IPS DF 6.9 (cell line): Measurements from ENCODE around the gene ZNF444.
"Not testable (repeated sequence)": the region's sequence is repeated elsewhere in the genome, so short reads cannot be mapped to it uniquely, and the experiment has no call there.

Source experiments
- DNase-seq: peaks from one replicate; pipeline ENCODE4 v3.0.0-alpha.2; 2013; ENCODE audit warnings: low read depth, low spot score
- H3K27ac ChIP-seq: one replicate; pipeline ENCODE4 v1.5.1; 2013; ENCODE audit warnings: low read length, control low read depth
- H3K27me3 ChIP-seq: 2 replicates; pipeline ENCODE4 v1.6.1; 2013; ENCODE audit warnings: mild to moderate bottlenecking, low read length; ENCODE audit not compliant: control insufficient read depth, insufficient read depth
- H3K36me3 ChIP-seq: 2 replicates; pipeline ENCODE4 v1.6.1; 2013; ENCODE audit warnings: low read length; ENCODE audit not compliant: control insufficient read depth, insufficient read depth
- H3K4me1 ChIP-seq: 2 replicates; pipeline ENCODE4 v1.6.1; 2013; ENCODE audit warnings: low read length; ENCODE audit not compliant: control insufficient read depth, insufficient read depth
- H3K4me3 ChIP-seq: 2 replicates; pipeline ENCODE4 v1.5.1; 2013; ENCODE audit warnings: mild to moderate bottlenecking, low read length
- H3K9me3 ChIP-seq: 2 replicates; pipeline ENCODE4 v1.6.1; 2013; ENCODE audit warnings: low read length, inconsistent platforms; ENCODE audit not compliant: control insufficient read depth, insufficient read depth
- WGBS: extraction: QIAGEN DNeasy Blood & Tissue Kit; methylation state at CpG from one replicate; pipeline ENCODE4 v1.1.7; 2013; ENCODE audit warnings: mixed read lengths, missing lambda C conversion rate; ENCODE audit not compliant: insufficient read length, insufficient coverage; 5-methylcytosine and 5-hydroxymethylcytosine counted together

The ZNF444 gene

GRCh38 chr19:56099638-56100539 is 41.2 kb upstream of the ZNF444 start:
- no CpG with 5 or more reads among the region's 31 CpGs for WGBS
- no peaks in the 10 kb centered on the region for H3K9me3 ChIP-seq
- no peaks in the 10 kb centered on the region; the same call in 1 of the 2 replicates for H3K4me1 ChIP-seq
- H3K27ac ChIP-seq: no peak overlapping the region
- DNase-seq: no peak
- H3K36me3 ChIP-seq: peaks cover 20% of the 10 kb centered on the region
- no peaks in the 10 kb centered on the region for H3K27me3 ChIP-seq
- no peak overlapping the region for H3K4me3 ChIP-seq

GRCh38 chr19:56101095-56101494 is 40.0 kb upstream of the ZNF444 start:
- no CpG with 5 or more reads among the region's 25 CpGs for WGBS
- Histone ChIP-seq H3K4me3 (no peak overlapping the region), H3K27me3 (no peaks in the 10 kb centered on the region), H3K36me3 (peaks cover 22% of the 10 kb centered on the region), H3K9me3 (no peaks in the 10 kb centered on the region), H3K4me1 (peaks cover 1% of the 10 kb centered on the region; the same call in 1 of the 2 replicates), H3K27ac (no peak overlapping the region)
- no peak for DNase-seq

DNA sequence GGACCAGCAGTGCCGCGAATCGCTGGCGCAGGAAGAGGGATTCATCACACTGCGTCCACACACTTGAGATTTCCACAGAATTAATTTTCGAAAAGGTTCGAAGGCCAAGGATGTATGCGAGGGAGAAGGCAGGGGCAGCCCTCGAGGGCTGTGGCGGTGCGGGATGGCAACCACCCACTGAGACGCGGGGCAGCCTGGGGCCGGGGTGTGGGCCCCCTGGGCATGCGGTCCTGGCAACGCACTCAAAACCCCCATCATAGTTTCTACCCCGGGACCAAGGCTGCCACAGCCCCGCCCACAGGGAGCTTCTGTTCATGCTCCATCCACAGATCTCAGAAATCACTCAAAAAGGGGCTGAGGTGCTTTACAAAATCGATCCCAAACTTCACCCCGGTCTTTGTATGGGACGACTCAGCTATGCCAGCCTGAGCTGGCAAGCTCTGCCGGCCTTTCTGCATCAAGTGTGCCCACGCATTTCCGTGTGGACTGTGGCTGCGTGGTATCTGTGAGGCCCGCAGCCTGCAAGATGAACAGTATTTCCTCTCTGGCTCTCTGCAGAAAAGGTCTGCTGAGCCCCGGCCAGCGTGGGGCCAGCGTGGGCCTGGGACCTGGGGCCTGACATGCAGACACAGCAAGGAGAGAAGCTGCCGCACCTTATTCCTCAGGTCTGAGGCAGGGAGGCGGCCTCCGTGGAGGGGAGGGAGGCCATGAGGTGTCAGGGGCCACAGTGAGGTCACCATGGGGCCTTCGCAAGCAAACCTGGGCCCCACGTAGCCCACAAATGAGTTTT is 39.1 kb upstream of the ZNF444 start:
- DNase-seq: no peak
- no peaks in the 10 kb centered on the region for H3K9me3 ChIP-seq
- WGBS: no CpG with 5 or more reads among the region's 34 CpGs

GRCh38 chr19:56103027-56103614 is 38.0 kb upstream of the ZNF444 start:
- Histone ChIP-seq H3K27me3 (no peaks in the 10 kb centered on the region), H3K4me3 (no peak overlapping the region)

More for the DNA sequence above, 39.1 kb upstream of the ZNF444 start:
- no peaks in the 10 kb centered on the region for H3K27me3 ChIP-seq
- H3K4me3 ChIP-seq: no peak overlapping the region
- peaks cover 23% of the 10 kb centered on the region for H3K36me3 ChIP-seq
- H3K4me1 ChIP-seq: peaks cover 2% of the 10 kb centered on the region; the same call in 1 of the 2 replicates
- H3K27ac ChIP-seq: no peak overlapping the region

DNA sequence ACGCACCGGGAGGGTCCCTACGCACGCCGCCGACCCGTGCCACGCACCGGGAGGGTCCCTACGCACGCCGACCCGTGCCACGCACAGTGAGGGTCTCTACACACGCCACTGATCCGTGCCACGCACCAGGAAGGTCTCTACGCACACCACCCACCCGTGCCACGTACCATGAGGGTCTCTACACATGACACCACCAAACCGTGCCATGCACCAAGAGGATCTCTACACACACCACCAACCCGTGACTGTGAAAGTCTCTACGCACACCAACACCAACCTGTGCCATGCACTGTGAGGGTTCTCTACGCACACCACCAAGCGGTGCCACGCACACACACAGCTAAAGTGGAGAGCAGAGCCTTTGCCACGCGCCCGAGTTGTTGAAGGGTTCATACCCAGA is 36.7 kb upstream of the ZNF444 start:
- no CpG with 5 or more reads among the region's 29 CpGs for WGBS
- H3K27me3 ChIP-seq: no peaks in the 10 kb centered on the region
- no peak overlapping the region for H3K4me3 ChIP-seq
- no peak for DNase-seq
- no peaks in the 10 kb centered on the region for H3K9me3 ChIP-seq
- H3K27ac ChIP-seq: no peak overlapping the region
- H3K4me1 ChIP-seq: peaks cover 11% of the 10 kb centered on the region
- peaks cover 20% of the 10 kb centered on the region for H3K36me3 ChIP-seq

More at GRCh38 chr19:56103027-56103614, 38.0 kb upstream of the ZNF444 start:
- no peaks in the 10 kb centered on the region for H3K9me3 ChIP-seq
- peaks cover 23% of the 10 kb centered on the region for H3K36me3 ChIP-seq
- WGBS: no CpG with 5 or more reads among the region's 20 CpGs
- peaks cover 5% of the 10 kb centered on the region; the same call in 1 of the 2 replicates for H3K4me1 ChIP-seq
- no peak for DNase-seq
- no peak overlapping the region for H3K27ac ChIP-seq

DNA sequence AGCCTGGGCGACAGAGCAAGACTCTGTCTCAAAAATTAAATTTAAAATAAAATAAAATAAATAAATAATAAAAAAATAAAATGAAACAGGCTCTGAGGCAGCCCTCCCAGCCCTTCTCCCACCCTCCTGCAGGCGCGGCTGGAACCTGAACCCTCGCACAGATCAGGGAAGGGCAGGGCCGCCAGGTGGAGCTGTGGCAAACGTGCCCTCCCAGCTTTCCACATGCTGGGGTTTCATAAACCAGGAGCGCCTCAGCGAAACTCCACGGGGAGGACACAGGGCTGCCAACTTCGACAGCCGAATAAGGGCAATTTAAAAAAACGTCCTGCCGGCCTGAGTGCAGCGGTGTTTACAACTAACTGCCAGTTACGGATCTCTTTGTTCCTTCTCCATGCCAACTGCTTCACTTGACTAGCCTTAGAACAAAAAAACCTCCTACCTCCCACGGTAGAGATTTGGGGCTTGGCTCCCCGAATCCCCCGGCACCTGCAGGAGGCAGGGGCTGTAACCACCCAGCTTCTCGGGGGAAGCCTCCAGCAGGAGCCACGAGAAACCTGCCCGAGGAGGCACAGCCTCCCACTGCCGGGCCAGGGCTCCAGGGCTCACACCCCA is 35.9 kb upstream of the ZNF444 start:
- Histone ChIP-seq H3K4me1 (peaks cover 11% of the 10 kb centered on the region), H3K27ac (no peak overlapping the region), H3K9me3 (no peaks in the 10 kb centered on the region), H3K36me3 (peaks cover 15% of the 10 kb centered on the region), H3K4me3 (no peak overlapping the region), H3K27me3 (no peaks in the 10 kb centered on the region)
- no CpG with 5 or more reads among the region's 22 CpGs for whole genome bisulfite sequencing
- no peak for DNase-seq

- peaks cover 13% of the 10 kb centered on the region for H3K4me1 ChIP-seq
- not testable (repeated sequence) for H3K9me3 ChIP-seq, H3K27ac ChIP-seq, DNase-seq, H3K27me3 ChIP-seq, H3K4me3 ChIP-seq
- no CpG with 5 or more reads among the region's 61 CpGs for WGBS
- peaks cover 15% of the 10 kb centered on the region; the same call in 1 of the 2 replicates for H3K36me3 ChIP-seq
Measured at GRCh38 chr19:56105831-56106396, 35.2 kb upstream of the ZNF444 start.

- no peak for DNase-seq
- Histone ChIP-seq H3K4me3 (no peak overlapping the region), H3K4me1 (peaks cover 13% of the 10 kb centered on the region), H3K36me3 (peaks cover 15% of the 10 kb centered on the region; the same call in 1 of the 2 replicates), H3K27ac (no peak overlapping the region), H3K27me3 (no peaks in the 10 kb centered on the region), H3K9me3 (no peaks in the 10 kb centered on the region)
- no CpG with 5 or more reads among the region's 27 CpGs for WGBS
Measured at GRCh38 chr19:56106397-56106849, 34.7 kb upstream of the ZNF444 start.

- WGBS: no CpG with 5 or more reads among the region's 11 CpGs
- Histone ChIP-seq H3K4me3 (no peak overlapping the region), H3K9me3 (no peaks in the 10 kb centered on the region), H3K4me1 (peaks cover 15% of the 10 kb centered on the region), H3K27me3 (no peaks in the 10 kb centered on the region), H3K36me3 (peaks cover 11% of the 10 kb centered on the region; the same call in 1 of the 2 replicates), H3K27ac (no peak overlapping the region)
- no peak for DNase-seq
Measured at GRCh38 chr19:56106993-56107392, 34.1 kb upstream of the ZNF444 start.
